ENCODE data around the gene SCFD2.

DNA sequence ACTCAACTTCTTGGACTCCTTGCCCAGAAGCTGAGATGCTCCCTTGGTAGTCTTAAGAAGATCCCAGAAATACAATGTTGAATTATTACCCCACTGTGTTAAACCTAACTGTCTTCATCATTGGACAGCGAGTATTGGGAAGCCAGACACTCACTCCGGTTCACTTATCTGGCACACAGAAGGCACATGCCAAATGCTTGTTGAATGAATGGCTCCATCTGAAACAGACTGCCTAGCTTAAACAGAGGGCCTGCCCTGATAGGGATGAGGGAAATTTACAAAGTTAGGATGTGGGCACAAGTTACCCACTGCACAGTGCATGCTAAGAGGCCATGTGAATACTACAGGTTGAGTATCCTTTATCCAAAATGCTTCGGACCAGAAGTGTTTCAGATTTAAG, 424.4 kb downstream of the SCFD2 start:
- TF ChIP-seq, protein P1, sequence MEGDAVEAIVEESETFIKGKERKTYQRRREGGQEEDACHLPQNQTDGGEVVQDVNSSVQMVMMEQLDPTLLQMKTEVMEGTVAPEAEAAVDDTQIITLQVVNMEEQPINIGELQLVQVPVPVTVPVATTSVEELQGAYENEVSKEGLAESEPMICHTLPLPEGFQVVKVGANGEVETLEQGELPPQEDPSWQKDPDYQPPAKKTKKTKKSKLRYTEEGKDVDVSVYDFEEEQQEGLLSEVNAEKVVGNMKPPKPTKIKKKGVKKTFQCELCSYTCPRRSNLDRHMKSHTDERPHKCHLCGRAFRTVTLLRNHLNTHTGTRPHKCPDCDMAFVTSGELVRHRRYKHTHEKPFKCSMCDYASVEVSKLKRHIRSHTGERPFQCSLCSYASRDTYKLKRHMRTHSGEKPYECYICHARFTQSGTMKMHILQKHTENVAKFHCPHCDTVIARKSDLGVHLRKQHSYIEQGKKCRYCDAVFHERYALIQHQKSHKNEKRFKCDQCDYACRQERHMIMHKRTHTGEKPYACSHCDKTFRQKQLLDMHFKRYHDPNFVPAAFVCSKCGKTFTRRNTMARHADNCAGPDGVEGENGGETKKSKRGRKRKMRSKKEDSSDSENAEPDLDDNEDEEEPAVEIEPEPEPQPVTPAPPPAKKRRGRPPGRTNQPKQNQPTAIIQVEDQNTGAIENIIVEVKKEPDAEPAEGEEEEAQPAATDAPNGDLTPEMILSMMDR (conservative IDR thresholded peaks at IDR 0.05; ENCODE audit: low read depth, low read length): no peak
- no peak for TF ChIP-seq EZH2phosphoT487 (IDR thresholded peaks at IDR 0.05; ENCODE audit: borderline replicate concordance, low read length)

Data from PC-3 (cell line).